GM12801 (cell line): ENCODE data around the gene DNER.

Experiments used
- CTCF ChIP-seq: IDR thresholded peaks from one replicate; pipeline ENCODE4 v1.5.1; 2011; ENCODE audit warnings: control low read depth; ENCODE audit not compliant: insufficient read length; ENCODE audit errors: extremely low read depth

DNER gene

GRCh38 chr2:229447227-229447626 lies 267.1 kb downstream of the DNER start:
- TF ChIP-seq CTCF: no peak

- TF ChIP-seq CTCF: no peak
These were observed 268.0 kb downstream of the DNER start for GRCh38 chr2:229446350-229446749.

GRCh38 chr2:229445501-229446211 lies 268.7 kb downstream of the DNER start:
- no peak for TF ChIP-seq CTCF

GRCh38 chr2:229445019-229445418 lies 269.3 kb downstream of the DNER start:
- no peak for TF ChIP-seq CTCF

GRCh38 chr2:229443546-229444268 lies 270.6 kb downstream of the DNER start:
- TF ChIP-seq CTCF: no peak

- no peak for TF ChIP-seq CTCF
These were observed 271.2 kb downstream of the DNER start for GRCh38 chr2:229443141-229443540.

GRCh38 chr2:229438430-229439159 lies 275.8 kb downstream of the DNER start:
- no peak for TF ChIP-seq CTCF
